Sigmoid colon (tissue), 7 donors: ENCODE data around the gene CNTN1. TPM values are rescaled to one million over a fixed set of nuclear protein-coding genes. Genes with fewer than 3 reads are reported as not detected.

Experiments used
- DNase-seq: peaks from one replicate; pipeline ENCODE4 v3.0.0-alpha.2; 2019
- H3K27ac ChIP-seq, 4 donors: fragments of 200-600 bp; sonication (generic); one replicate each; pipeline ENCODE4 v1.5.1; 2016 to 2019; ENCODE audit warnings: mild to moderate bottlenecking in 1 of 4
- H3K27me3 ChIP-seq, 3 donors: fragments of 200-600 bp; sonication (generic); one replicate each; pipeline ENCODE4 v1.5.1; 2019; ENCODE audit warnings: mild to moderate bottlenecking in 1 of 3
- H3K36me3 ChIP-seq, 4 donors: fragments of 200-600 bp; sonication (generic); one replicate each; pipeline ENCODE4 v1.5.1; 2016 to 2019
- H3K4me1 ChIP-seq, 4 donors: fragments of 200-600 bp; sonication (generic); one replicate each; pipeline ENCODE4 v1.5.1; 2017 to 2019
- H3K4me3 ChIP-seq, 4 donors: fragments of 200-600 bp; sonication (generic); one replicate each; pipeline ENCODE4 v1.5.1; 2017 to 2019; ENCODE audit warnings: mild to moderate bottlenecking in 2 of 4, moderate library complexity in 1 of 4
- H3K9me3 ChIP-seq, 4 donors: fragments of 200-600 bp in 3 of 4; sonication (generic) in 3 of 4; one replicate each; pipeline versions ENCODE4 v1.5.1 to v1.6.1; 2013 to 2019
- EP300 ChIP-seq, 4 donors: sonication (generic); formaldehyde crosslinking; IDR thresholded peaks; one replicate each; pipeline ENCODE4 v1.6.1; 2017; ENCODE audit warnings: antibody characterized with exemption in 4 of 4
- POLR2A ChIP-seq, 2 donors: fragments of 450-650 bp; IDR thresholded peaks; one replicate each; pipeline ENCODE4 v1.6.1; 2016; ENCODE audit warnings: antibody characterized with exemption in 2 of 2, mild to moderate bottlenecking in 2 of 2, moderate library complexity in 2 of 2
- POLR2AphosphoS5 ChIP-seq, 4 donors: sonication (generic); formaldehyde crosslinking; IDR thresholded peaks; one replicate each; pipeline ENCODE4 v1.6.1; 2017; ENCODE audit warnings: antibody characterized with exemption in 4 of 4
- WGBS, 2 donors: extraction: QIAGEN DNeasy Blood & Tissue Kit; methylation state at CpG; one replicate each; pipeline ENCODE4 v1.1.7; 2013; 5-methylcytosine and 5-hydroxymethylcytosine counted together
- intact Hi-C: fragments of 100-400 bp; cut with DNase I; formaldehyde crosslinking; loops from one replicate; pipeline ENCODE4 v1.15.1; 2023
- polyA plus RNA-seq, 3 donors: library from polyadenylated mRNA; stranded (reverse); fragments of 200-250 nt; gene quantifications; one replicate each; pipeline ENCODE4 v1.2.3, GENCODE V29; 2013
- total RNA-seq, 4 donors: library from RNA; depleted of rRNA; stranded (reverse); fragments of >200 nt; gene quantifications; one replicate each; pipeline ENCODE4 v1.1.0, GENCODE V29; 2016
- TF ChIP-seq, protein P1 (sequence below), 4 experiments: fragments of 450-650 bp in 3 of 4; fragments of 200-600 bp in 1 of 4; IDR thresholded peaks; one replicate each; pipeline ENCODE4 v1.5.1; 2016 to 2019; ENCODE audit warnings: antibody characterized with exemption in 4 of 4, mild to moderate bottlenecking in 3 of 4, moderate library complexity in 2 of 4
- donor health status: healthy with polysubstance abuse.
- donor health status: Bipolar disorder and iron deficiency.
- donor health status: healthy.

CNTN1 gene
- total and polyA plus RNA-seq, 7 donors, result 0.46 to 23.2 (median 5.9) TPM

DNA sequence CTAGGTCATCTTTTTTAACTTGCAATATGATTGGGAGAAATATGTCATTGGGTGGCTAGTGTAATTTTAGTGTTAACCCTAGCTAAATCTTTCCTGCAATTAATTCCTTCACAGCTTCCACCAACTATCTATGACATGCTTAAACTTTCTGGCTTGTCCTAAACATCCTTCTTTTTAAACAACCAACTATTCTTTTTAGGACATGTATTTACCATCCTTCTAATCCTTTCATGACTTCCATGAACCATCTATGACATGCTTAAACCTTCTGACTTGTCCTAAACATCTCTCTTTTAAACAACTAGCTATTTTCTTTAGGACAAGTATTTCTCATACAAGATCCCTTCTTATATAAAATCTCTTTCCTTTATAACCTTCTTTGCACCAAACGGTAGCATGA, 316.2 kb downstream of the CNTN1 start:
- H3K27ac ChIP-seq, result no peak overlapping the region
- no peak overlapping the region for H3K4me3 ChIP-seq
- intact Hi-C loops, result no loop called here
- peaks cover 0 to 3% (median 0%) of the 10 kb centered on the region in 4 donors for H3K4me1 ChIP-seq
- no peak for TF ChIP-seq EP300 (IDR thresholded peaks at IDR 0.05)
- TF ChIP-seq, protein P1, sequence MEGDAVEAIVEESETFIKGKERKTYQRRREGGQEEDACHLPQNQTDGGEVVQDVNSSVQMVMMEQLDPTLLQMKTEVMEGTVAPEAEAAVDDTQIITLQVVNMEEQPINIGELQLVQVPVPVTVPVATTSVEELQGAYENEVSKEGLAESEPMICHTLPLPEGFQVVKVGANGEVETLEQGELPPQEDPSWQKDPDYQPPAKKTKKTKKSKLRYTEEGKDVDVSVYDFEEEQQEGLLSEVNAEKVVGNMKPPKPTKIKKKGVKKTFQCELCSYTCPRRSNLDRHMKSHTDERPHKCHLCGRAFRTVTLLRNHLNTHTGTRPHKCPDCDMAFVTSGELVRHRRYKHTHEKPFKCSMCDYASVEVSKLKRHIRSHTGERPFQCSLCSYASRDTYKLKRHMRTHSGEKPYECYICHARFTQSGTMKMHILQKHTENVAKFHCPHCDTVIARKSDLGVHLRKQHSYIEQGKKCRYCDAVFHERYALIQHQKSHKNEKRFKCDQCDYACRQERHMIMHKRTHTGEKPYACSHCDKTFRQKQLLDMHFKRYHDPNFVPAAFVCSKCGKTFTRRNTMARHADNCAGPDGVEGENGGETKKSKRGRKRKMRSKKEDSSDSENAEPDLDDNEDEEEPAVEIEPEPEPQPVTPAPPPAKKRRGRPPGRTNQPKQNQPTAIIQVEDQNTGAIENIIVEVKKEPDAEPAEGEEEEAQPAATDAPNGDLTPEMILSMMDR (IDR thresholded peaks at IDR 0.05), result no peak
- no peak for TF ChIP-seq POLR2AphosphoS5 (IDR thresholded peaks at IDR 0.05)
- TF ChIP-seq POLR2A (IDR thresholded peaks at IDR 0.05), result no peak
- H3K9me3 ChIP-seq, result peaks cover 0 to 15% (median 0%) of the 10 kb centered on the region in 4 donors
- no peak for DNase-seq
- H3K27me3 ChIP-seq, result no peaks in the 10 kb centered on the region
- WGBS, 2 donors, result 77 to 89% methylated on average over 1 of the region's 1 CpG
- H3K36me3 ChIP-seq, result no peaks in the 10 kb centered on the region

DNA sequence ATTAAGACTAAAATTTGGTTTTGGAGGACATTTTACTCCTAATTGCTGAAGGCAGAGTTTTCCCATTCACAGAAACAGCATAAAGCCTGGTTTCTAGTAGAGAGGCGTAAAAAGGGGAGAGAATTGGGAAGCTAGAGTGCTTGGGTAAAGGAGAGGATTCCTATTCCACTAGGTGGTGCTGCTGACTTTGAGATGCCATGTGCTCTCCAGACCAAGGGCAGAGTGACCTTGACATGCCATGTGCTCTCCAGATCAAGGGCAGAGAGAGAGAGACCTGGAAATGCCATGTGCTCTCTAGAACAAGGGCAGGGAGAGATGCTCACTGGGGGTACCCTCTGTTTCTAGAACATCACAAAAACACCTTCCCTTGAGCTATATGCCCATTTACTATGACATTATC, 319.7 kb downstream of the CNTN1 start:
- peaks cover 0 to 15% (median 0%) of the 10 kb centered on the region in 4 donors for H3K9me3 ChIP-seq
- H3K36me3 ChIP-seq, result no peaks in the 10 kb centered on the region
- 90 to 93% methylated on average over 1 of the region's 1 CpG for WGBS, 2 donors
- no peak overlapping the region for H3K27ac ChIP-seq
- intact Hi-C loops, result no loop called here
- DNase-seq, result no peak
- H3K4me3 ChIP-seq, result no peak overlapping the region
- H3K27me3 ChIP-seq, result no peaks in the 10 kb centered on the region
- H3K4me1 ChIP-seq, result peaks cover 0 to 15% (median 7%) of the 10 kb centered on the region in 4 donors
- TF ChIP-seq, protein P1 (IDR thresholded peaks at IDR 0.05), result peak in 3 of 4 experiments; percentile 29 to 41 (median 37)
- TF ChIP-seq POLR2AphosphoS5 (IDR thresholded peaks at IDR 0.05) (no peak), EP300 (IDR thresholded peaks at IDR 0.05) (no peak)

GRCh38 chr12:41013881-41014642, 321.8 kb downstream of the CNTN1 start:
- WGBS, 2 donors, result 80 to 88% methylated on average over 1 of the region's 1 CpG
- Histone ChIP-seq H3K36me3 (no peaks in the 10 kb centered on the region), H3K4me3 (no peak overlapping the region), H3K27ac (no peak overlapping the region), H3K27me3 (no peaks in the 10 kb centered on the region), H3K4me1 (peaks cover 0 to 16% (median 7%) of the 10 kb centered on the region in 4 donors), H3K9me3 (peaks cover 0 to 12% (median 0%) of the 10 kb centered on the region in 4 donors)
- no peak for DNase-seq
- intact Hi-C loops, result no loop called here
- TF ChIP-seq, protein P1 (IDR thresholded peaks at IDR 0.05), result no peak
- TF ChIP-seq POLR2AphosphoS5 (IDR thresholded peaks at IDR 0.05), result no peak
- no peak for TF ChIP-seq EP300 (IDR thresholded peaks at IDR 0.05)

GRCh38 chr12:41014643-41015020, 322.4 kb downstream of the CNTN1 start:
- H3K27me3 ChIP-seq, result no peaks in the 10 kb centered on the region
- H3K4me1 ChIP-seq, result peaks cover 0 to 22% (median 7%) of the 10 kb centered on the region in 4 donors
- TF ChIP-seq, protein P1 (IDR thresholded peaks at IDR 0.05), result no peak
- TF ChIP-seq POLR2AphosphoS5 (IDR thresholded peaks at IDR 0.05) (no peak), EP300 (IDR thresholded peaks at IDR 0.05) (no peak), POLR2A (IDR thresholded peaks at IDR 0.05) (no peak)
- 44 to 67% methylated on average over 1 of the region's 1 CpG for WGBS, 2 donors
- H3K4me3 ChIP-seq, result no peak overlapping the region
- no peaks in the 10 kb centered on the region for H3K36me3 ChIP-seq
- DNase-seq, result no peak
- intact Hi-C loops, result no loop called here
- no peak overlapping the region for H3K27ac ChIP-seq
- peaks cover 0 to 12% (median 0%) of the 10 kb centered on the region in 4 donors for H3K9me3 ChIP-seq
